Smooth muscle cell (in vitro differentiated cells): Measurements from ENCODE around the gene LMAN2. TPM values are rescaled to one million over a fixed set of nuclear protein-coding genes. Genes with fewer than 3 reads are reported as not detected.

Experiments used
- DNase-seq: peaks from one replicate; lab custom pipeline; 2025; ENCODE audit not compliant: unreplicated experiment; lab: John Stamatoyannopoulos, UW
- H2AFZ ChIP-seq: fragments of 200-600 bp; sonication (generic); 2 replicates; pipeline ENCODE4 v1.6.0; 2016; ENCODE audit warnings: antibody characterized with exemption, low read depth, mild to moderate bottlenecking
- H3F3A ChIP-seq: fragments of 200-600 bp; sonication (generic); 2 replicates; pipeline ENCODE4 v1.6.0; 2017; ENCODE audit warnings: antibody characterized with exemption, low read depth
- H3K27ac ChIP-seq: fragments of 200-600 bp; sonication (generic); 2 replicates; pipeline ENCODE4 v1.5.1; 2016; ENCODE audit warnings: low read depth, mild to moderate bottlenecking
- H3K27me3 ChIP-seq: fragments of 200-600 bp; sonication (generic); 2 replicates; pipeline ENCODE4 v1.6.1; 2016; ENCODE audit warnings: low read depth, mild to moderate bottlenecking
- H3K36me3 ChIP-seq: fragments of 200-600 bp; sonication (generic); 2 replicates; pipeline ENCODE4 v1.5.1; 2016; ENCODE audit warnings: low read depth
- H3K4me1 ChIP-seq: fragments of 200-600 bp; sonication (generic); 2 replicates; pipeline ENCODE4 v1.5.1; 2016; ENCODE audit warnings: low read depth
- H3K4me2 ChIP-seq: fragments of 200-600 bp; sonication (generic); 2 replicates; pipeline ENCODE4 v1.6.0; 2016; ENCODE audit warnings: mild to moderate bottlenecking
- H3K4me3 ChIP-seq: fragments of 200-600 bp; sonication (generic); 2 replicates; pipeline ENCODE4 v1.5.1; 2016; ENCODE audit warnings: mild to moderate bottlenecking
- H3K79me2 ChIP-seq: fragments of 200-600 bp; sonication (generic); 2 replicates; pipeline ENCODE4 v1.6.0; 2016; ENCODE audit warnings: low read depth, mild to moderate bottlenecking
- H3K9ac ChIP-seq: fragments of 200-600 bp; sonication (generic); 2 replicates; pipeline ENCODE4 v1.6.0; 2016; ENCODE audit warnings: low read depth
- H3K9me3 ChIP-seq: fragments of 200-600 bp; sonication (generic); replicated peaks from 2 replicates; pipeline ENCODE4 v1.5.1; 2016; ENCODE audit warnings: low read depth
- H4K20me1 ChIP-seq: fragments of 200-600 bp; sonication (generic); 2 replicates; pipeline ENCODE4 v1.6.0; 2016; ENCODE audit warnings: low read depth
- CTCF ChIP-seq: fragments of 200-600 bp; sonication (generic); IDR thresholded peaks from 2 replicates; pipeline ENCODE4 v1.5.1; 2017; ENCODE audit warnings: borderline replicate concordance, mild to moderate bottlenecking, antibody characterized with exemption; ENCODE audit not compliant: insufficient read depth, poor library complexity, severe bottlenecking
- WGBS: methylation state at CpG from one replicate; pipeline ENCODE4 v1.1.7; 2016; ENCODE audit warnings: low lambda C conversion rate; 5-methylcytosine and 5-hydroxymethylcytosine counted together
- polyA plus RNA-seq: library from polyadenylated mRNA; unstranded; fragments of >200 nt; fragmentation: Nextera tagmentation; extraction: Ambion mirVana; gene quantifications from 2 replicates; pipeline ENCODE4 v1.2.1, GENCODE V29; 2016
- total RNA-seq: library from RNA; depleted of rRNA; stranded (reverse); fragments of >200 nt; gene quantifications from 2 replicates; pipeline ENCODE4 v1.2.3, GENCODE V29; 2014

The LMAN2 gene
- total and polyA plus RNA-seq, 2 experiments from 2014 or later = 241 to 253 TPM

GRCh38 chr5:177374211-177374610, 22.7 kb upstream of the LMAN2 start:
- no peak overlapping the region for H3K9ac ChIP-seq
- H3K36me3 ChIP-seq = no peaks in the 10 kb centered on the region
- H4K20me1 ChIP-seq = no peaks in the 10 kb centered on the region
- peaks cover 7% of the 10 kb centered on the region for H3F3A ChIP-seq
- H3K4me2 ChIP-seq = no peak overlapping the region
- WGBS = 76% methylated on average over 5 of the region's 5 CpGs
- no peak overlapping the region for H3K27ac ChIP-seq
- H3K79me2 ChIP-seq = no peaks in the 10 kb centered on the region
- H3K27me3 ChIP-seq = no peaks in the 10 kb centered on the region
- no peak for DNase-seq
- no peaks in the 10 kb centered on the region for H3K4me1 ChIP-seq
- H3K9me3 ChIP-seq = no peaks in the 10 kb centered on the region
- TF ChIP-seq CTCF = no peak
- H3K4me3 ChIP-seq = no peak overlapping the region
- H2AFZ ChIP-seq = no peak overlapping the region

GRCh38 chr5:177373806-177374205, 22.3 kb upstream of the LMAN2 start:
- Histone ChIP-seq H3K36me3 (no peaks in the 10 kb centered on the region), H3K4me2 (no peak overlapping the region), H3F3A (peaks cover 7% of the 10 kb centered on the region), H3K9me3 (no peaks in the 10 kb centered on the region), H3K79me2 (no peaks in the 10 kb centered on the region), H3K4me3 (no peak overlapping the region), H3K27ac (no peak overlapping the region), H2AFZ (no peak overlapping the region), H3K4me1 (no peaks in the 10 kb centered on the region), H3K27me3 (no peaks in the 10 kb centered on the region), H3K9ac (no peak overlapping the region), H4K20me1 (no peaks in the 10 kb centered on the region)
- no peak for TF ChIP-seq CTCF
- WGBS = 63% methylated on average over 6 of the region's 6 CpGs
- DNase-seq = no peak

GRCh38 chr5:177372910-177373309, 21.4 kb upstream of the LMAN2 start:
- Histone ChIP-seq H3K9me3 (no peaks in the 10 kb centered on the region), H3K27me3 (no peaks in the 10 kb centered on the region), H3K4me2 (no peak overlapping the region), H3K4me1 (no peaks in the 10 kb centered on the region), H3F3A (peaks cover 7% of the 10 kb centered on the region), H2AFZ (no peak overlapping the region), H4K20me1 (no peaks in the 10 kb centered on the region), H3K79me2 (no peaks in the 10 kb centered on the region), H3K27ac (no peak overlapping the region), H3K9ac (no peak overlapping the region), H3K4me3 (no peak overlapping the region), H3K36me3 (no peaks in the 10 kb centered on the region)
- 83% methylated on average over 6 of the region's 6 CpGs for WGBS
- DNase-seq = no peak
- TF ChIP-seq CTCF = no peak
